PFSK-1 (cell line): Measurements from ENCODE around the gene ZFP3. TPM values are rescaled to one million over a fixed set of nuclear protein-coding genes. Genes with fewer than 3 reads are reported as not detected.

Source experiments
- FOXP2 ChIP-seq: optimal IDR thresholded peaks from 2 replicates; pipeline ENCODE3; 2011; ENCODE audit warnings: borderline replicate concordance, control low read depth, inconsistent platforms; ENCODE audit not compliant: insufficient read depth; ENCODE audit errors: extremely low read length, extremely low read depth
- POLR2AphosphoS5 ChIP-seq: IDR thresholded peaks from 2 replicates; pipeline ENCODE4 v1.6.1; 2012; ENCODE audit warnings: low read depth, mild to moderate bottlenecking, control low read depth, low read length, moderate library complexity
- SIN3A ChIP-seq: IDR thresholded peaks from 2 replicates; pipeline ENCODE4 v1.6.1; 2012; ENCODE audit warnings: mild to moderate bottlenecking, low read length, moderate library complexity, borderline replicate concordance; ENCODE audit not compliant: insufficient read depth
- TAF1 ChIP-seq: IDR thresholded peaks from 2 replicates; pipeline ENCODE4 v1.6.1; 2012; ENCODE audit warnings: low read length, control low read depth, borderline replicate concordance; ENCODE audit not compliant: insufficient read depth
- polyA plus RNA-seq: library from polyadenylated mRNA; unstranded; fragments of >200 nt; gene quantifications from one replicate; pipeline ENCODE4 v1.2.1, GENCODE V29; 2012; ENCODE audit warnings: low read depth, missing spikeins; ENCODE audit not compliant: insufficient read length
- TF ChIP-seq, protein P1 (sequence below), 2 experiments: IDR thresholded peaks; 2 replicates each; pipeline versions ENCODE4 v1.6.1 to v1.8.0; 2011 to 2012; ENCODE audit warnings: low read depth in 2 of 2, low read length in 2 of 2, control low read depth in 1 of 2, inconsistent platforms in 1 of 2, mild to moderate bottlenecking in 1 of 2, moderate library complexity in 1 of 2; ENCODE audit not compliant: insufficient read depth in 1 of 2

ZFP3 gene
- polyA plus RNA-seq: not detected

GRCh38 chr17:5078106-5079028 lies at the start of gene ZFP3:
ZFP3 (plus strand) TSS chr17:5078467; CDS start chr17:5091505, 13,038 bp downstream.
- TF ChIP-seq TAF1 (no peak), POLR2AphosphoS5 (no peak), FOXP2 (no peak), SIN3A (no peak)
- TF ChIP-seq, protein P1, sequence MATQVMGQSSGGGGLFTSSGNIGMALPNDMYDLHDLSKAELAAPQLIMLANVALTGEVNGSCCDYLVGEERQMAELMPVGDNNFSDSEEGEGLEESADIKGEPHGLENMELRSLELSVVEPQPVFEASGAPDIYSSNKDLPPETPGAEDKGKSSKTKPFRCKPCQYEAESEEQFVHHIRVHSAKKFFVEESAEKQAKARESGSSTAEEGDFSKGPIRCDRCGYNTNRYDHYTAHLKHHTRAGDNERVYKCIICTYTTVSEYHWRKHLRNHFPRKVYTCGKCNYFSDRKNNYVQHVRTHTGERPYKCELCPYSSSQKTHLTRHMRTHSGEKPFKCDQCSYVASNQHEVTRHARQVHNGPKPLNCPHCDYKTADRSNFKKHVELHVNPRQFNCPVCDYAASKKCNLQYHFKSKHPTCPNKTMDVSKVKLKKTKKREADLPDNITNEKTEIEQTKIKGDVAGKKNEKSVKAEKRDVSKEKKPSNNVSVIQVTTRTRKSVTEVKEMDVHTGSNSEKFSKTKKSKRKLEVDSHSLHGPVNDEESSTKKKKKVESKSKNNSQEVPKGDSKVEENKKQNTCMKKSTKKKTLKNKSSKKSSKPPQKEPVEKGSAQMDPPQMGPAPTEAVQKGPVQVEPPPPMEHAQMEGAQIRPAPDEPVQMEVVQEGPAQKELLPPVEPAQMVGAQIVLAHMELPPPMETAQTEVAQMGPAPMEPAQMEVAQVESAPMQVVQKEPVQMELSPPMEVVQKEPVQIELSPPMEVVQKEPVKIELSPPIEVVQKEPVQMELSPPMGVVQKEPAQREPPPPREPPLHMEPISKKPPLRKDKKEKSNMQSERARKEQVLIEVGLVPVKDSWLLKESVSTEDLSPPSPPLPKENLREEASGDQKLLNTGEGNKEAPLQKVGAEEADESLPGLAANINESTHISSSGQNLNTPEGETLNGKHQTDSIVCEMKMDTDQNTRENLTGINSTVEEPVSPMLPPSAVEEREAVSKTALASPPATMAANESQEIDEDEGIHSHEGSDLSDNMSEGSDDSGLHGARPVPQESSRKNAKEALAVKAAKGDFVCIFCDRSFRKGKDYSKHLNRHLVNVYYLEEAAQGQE (IDR thresholded peaks at IDR 0.05; ENCODE audit: insufficient read depth in 1 of 2, low read depth in 2 of 2, low read length in 2 of 2): no peak

- TF ChIP-seq SIN3A: no peak
- no peak for TF ChIP-seq TAF1
- 0 out of 2 replicates have a peak, but pooled peaks have one; percentile 21 for TF ChIP-seq POLR2AphosphoS5
- TF ChIP-seq FOXP2: no peak
Observed at GRCh38 chr17:5031365-5032082, 46.7 kb upstream of the ZFP3 start.

GRCh38 chr17:5032865-5033264 lies 45.4 kb upstream of the ZFP3 start:
- TF ChIP-seq, protein P1 (IDR thresholded peaks at IDR 0.05; ENCODE audit: insufficient read depth in 1 of 2, low read depth in 2 of 2, low read length in 2 of 2): no peak
- no peak for TF ChIP-seq POLR2AphosphoS5
- no peak for TF ChIP-seq TAF1
- no peak for TF ChIP-seq SIN3A
- TF ChIP-seq FOXP2: no peak

DNA sequence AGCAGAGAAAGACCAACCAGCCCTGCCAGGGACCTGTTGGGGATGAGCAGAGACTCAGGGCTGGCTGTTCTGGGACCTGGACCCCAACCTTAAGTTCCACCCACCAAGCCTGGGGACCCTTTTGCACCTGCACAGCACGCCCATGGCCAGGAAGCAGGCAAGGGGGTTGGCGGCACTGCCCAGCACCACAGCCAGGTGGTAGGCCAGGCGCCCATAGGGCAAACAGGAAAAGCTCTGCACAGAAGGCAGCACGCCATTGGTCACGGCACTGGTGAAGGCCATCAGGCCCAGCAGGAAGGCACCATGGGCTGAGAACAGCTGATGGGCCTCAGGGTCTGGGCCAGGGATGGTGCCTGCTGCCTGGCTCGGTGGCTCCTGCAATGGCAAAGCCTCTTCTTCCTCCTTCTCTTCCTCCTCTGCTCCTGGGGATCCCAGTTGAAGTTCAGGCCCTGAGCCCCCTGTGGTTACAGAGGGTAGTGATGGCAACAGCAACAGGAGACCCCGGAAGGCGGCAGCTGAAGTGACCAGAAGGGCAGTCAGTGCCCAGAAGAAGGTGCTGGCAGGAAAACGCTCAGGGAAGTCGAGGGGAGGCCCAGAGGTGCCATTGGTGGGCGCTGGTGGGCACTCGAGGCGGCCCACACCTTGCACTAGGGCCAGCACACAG lies 44.8 kb upstream of the ZFP3 start:
- TF ChIP-seq FOXP2: no peak
- TF ChIP-seq POLR2AphosphoS5: no peak
- TF ChIP-seq TAF1: no peak
- TF ChIP-seq, protein P1 (IDR thresholded peaks at IDR 0.05; ENCODE audit: insufficient read depth in 1 of 2, low read depth in 2 of 2, low read length in 2 of 2): no peak
- TF ChIP-seq SIN3A: no peak

GRCh38 chr17:5034063-5034462 lies 44.2 kb upstream of the ZFP3 start:
- no peak for TF ChIP-seq SIN3A
- TF ChIP-seq, protein P1 (IDR thresholded peaks at IDR 0.05; ENCODE audit: insufficient read depth in 1 of 2, low read depth in 2 of 2, low read length in 2 of 2): no peak
- no peak for TF ChIP-seq TAF1
- TF ChIP-seq POLR2AphosphoS5: no peak
- TF ChIP-seq FOXP2: no peak
